ENCODE data around the gene PDE4D.
"Not testable (repeated sequence)": the region's sequence is repeated elsewhere in the genome, so short reads cannot be mapped to it uniquely, and the experiment has no call there.

Gene PDE4D

GRCh38 chr5:59067956-59068656 is 825.4 kb downstream of the PDE4D start:
- Histone ChIP-seq H3K27ac (ENCODE audit: low read depth, low read length) (no peak overlapping the region), H3K9me3 (ENCODE audit: control insufficient read depth in 1 of 2, low read length in 2 of 2) (no peaks in the 10 kb centered on the region), H3K27me3 (ENCODE audit: control insufficient read depth in 1 of 2, insufficient read depth in 2 of 2, low read length in 2 of 2) (no peaks in the 10 kb centered on the region), H3K4me1 (ENCODE audit: control insufficient read depth in 1 of 2, insufficient read depth in 2 of 2, low read length in 2 of 2) (no peaks in the 10 kb centered on the region), H3K9ac (ENCODE audit: low read depth in 1 of 2, low read length in 2 of 2) (no peak overlapping the region), H3K36me3 (ENCODE audit: control insufficient read depth in 1 of 2, insufficient read depth in 2 of 2, low read length in 2 of 2) (no peaks in the 10 kb centered on the region), H3K4me3 (ENCODE audit: low read depth in 1 of 2, low read length in 2 of 2) (no peak overlapping the region)

GRCh38 chr5:59066367-59067163 is 827.0 kb downstream of the PDE4D start:
- no peak overlapping the region for H3K27ac ChIP-seq (ENCODE audit: low read depth, low read length)
- no peaks in the 10 kb centered on the region for H3K9me3 ChIP-seq (ENCODE audit: control insufficient read depth in 1 of 2, low read length in 2 of 2)
- no peak overlapping the region for H3K4me3 ChIP-seq (ENCODE audit: low read depth in 1 of 2, low read length in 2 of 2)

GRCh38 chr5:59065554-59065953 is 828.0 kb downstream of the PDE4D start:
- no peaks in the 10 kb centered on the region for H3K27me3 ChIP-seq (ENCODE audit: control insufficient read depth in 1 of 2, insufficient read depth in 2 of 2, low read length in 2 of 2)
- H3K27ac ChIP-seq (ENCODE audit: low read depth, low read length): no peak overlapping the region
- H3K9ac ChIP-seq (ENCODE audit: low read depth in 1 of 2, low read length in 2 of 2): no peak overlapping the region
- H3K4me1 ChIP-seq (ENCODE audit: control insufficient read depth in 1 of 2, insufficient read depth in 2 of 2, low read length in 2 of 2): no peaks in the 10 kb centered on the region
- no peaks in the 10 kb centered on the region for H3K36me3 ChIP-seq (ENCODE audit: control insufficient read depth in 1 of 2, insufficient read depth in 2 of 2, low read length in 2 of 2)
- no peaks in the 10 kb centered on the region for H3K9me3 ChIP-seq (ENCODE audit: control insufficient read depth in 1 of 2, low read length in 2 of 2)
- H3K4me3 ChIP-seq (ENCODE audit: low read depth in 1 of 2, low read length in 2 of 2): no peak overlapping the region

More at GRCh38 chr5:59066367-59067163, 827.0 kb downstream of the PDE4D start:
- H3K4me1 ChIP-seq (ENCODE audit: control insufficient read depth in 1 of 2, insufficient read depth in 2 of 2, low read length in 2 of 2): no peaks in the 10 kb centered on the region
- H3K27me3 ChIP-seq (ENCODE audit: control insufficient read depth in 1 of 2, insufficient read depth in 2 of 2, low read length in 2 of 2): no peaks in the 10 kb centered on the region
- H3K36me3 ChIP-seq (ENCODE audit: control insufficient read depth in 1 of 2, insufficient read depth in 2 of 2, low read length in 2 of 2): no peaks in the 10 kb centered on the region
- H3K9ac ChIP-seq (ENCODE audit: low read depth in 1 of 2, low read length in 2 of 2): no peak overlapping the region

DNA sequence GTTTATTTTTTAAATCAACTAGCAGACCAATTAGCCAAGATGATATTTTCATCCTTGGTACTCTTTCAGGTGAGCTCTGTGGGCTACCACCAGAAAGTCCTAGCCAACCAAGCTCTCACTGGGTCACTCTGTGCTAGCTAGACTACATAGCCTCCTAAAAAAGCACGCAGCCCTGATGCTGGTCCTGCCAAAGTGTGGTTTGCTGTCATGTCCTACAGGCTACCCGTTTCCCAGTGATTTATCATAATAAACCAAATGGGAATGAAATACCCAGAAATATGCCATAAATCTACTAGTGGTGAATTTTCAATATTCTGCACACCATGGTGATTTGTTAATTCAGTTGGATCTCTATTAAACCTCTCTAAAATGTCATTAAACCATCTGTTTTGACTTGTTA is 829.2 kb downstream of the PDE4D start:
- Histone ChIP-seq H3K4me1 (ENCODE audit: control insufficient read depth in 1 of 2, insufficient read depth in 2 of 2, low read length in 2 of 2) (no peaks in the 10 kb centered on the region), H3K27ac (ENCODE audit: low read depth, low read length) (no peak overlapping the region), H3K27me3 (ENCODE audit: control insufficient read depth in 1 of 2, insufficient read depth in 2 of 2, low read length in 2 of 2) (no peaks in the 10 kb centered on the region), H3K36me3 (ENCODE audit: control insufficient read depth in 1 of 2, insufficient read depth in 2 of 2, low read length in 2 of 2) (no peaks in the 10 kb centered on the region), H3K9ac (ENCODE audit: low read depth in 1 of 2, low read length in 2 of 2) (no peak overlapping the region), H3K4me3 (ENCODE audit: low read depth in 1 of 2, low read length in 2 of 2) (no peak overlapping the region), H3K9me3 (ENCODE audit: control insufficient read depth in 1 of 2, low read length in 2 of 2) (no peaks in the 10 kb centered on the region)

DNA sequence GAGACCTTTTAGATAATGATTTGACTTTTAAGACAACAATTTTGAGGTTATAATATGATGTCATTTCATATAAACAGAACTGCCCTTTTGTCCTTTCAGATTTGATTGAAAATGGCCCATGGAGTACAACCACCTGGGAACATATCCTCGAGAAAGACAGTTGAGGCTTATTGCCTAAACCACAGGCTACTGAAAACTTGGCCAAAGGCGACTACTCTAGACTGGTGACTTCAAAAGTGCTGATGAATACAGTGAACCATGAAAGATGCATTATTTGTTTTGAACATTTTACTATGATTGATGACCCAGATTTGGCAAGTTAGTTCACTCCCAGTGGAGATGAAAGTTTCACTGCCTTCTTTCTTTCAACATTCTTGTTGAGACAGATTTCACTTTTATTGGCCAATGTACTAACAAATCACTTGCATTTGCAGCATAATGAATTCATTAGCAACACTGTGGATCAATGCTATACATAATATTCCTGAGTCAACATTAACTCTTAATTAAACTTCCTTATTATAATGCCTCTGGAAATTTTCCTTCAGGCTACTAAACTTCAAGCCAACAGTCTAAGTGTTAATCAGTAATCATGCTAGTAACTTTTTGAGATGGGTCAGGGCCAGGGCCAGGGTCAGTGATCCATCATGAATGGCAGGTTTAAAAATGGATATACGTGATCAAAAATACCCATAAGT is 830.4 kb downstream of the PDE4D start:
- Histone ChIP-seq H3K9me3 (ENCODE audit: control insufficient read depth in 1 of 2, low read length in 2 of 2) (no peaks in the 10 kb centered on the region), H3K36me3 (ENCODE audit: control insufficient read depth in 1 of 2, insufficient read depth in 2 of 2, low read length in 2 of 2) (no peaks in the 10 kb centered on the region), H3K27me3 (ENCODE audit: control insufficient read depth in 1 of 2, insufficient read depth in 2 of 2, low read length in 2 of 2) (no peaks in the 10 kb centered on the region), H3K27ac (ENCODE audit: low read depth, low read length) (no peak overlapping the region), H3K4me3 (ENCODE audit: low read depth in 1 of 2, low read length in 2 of 2) (no peak overlapping the region), H3K9ac (ENCODE audit: low read depth in 1 of 2, low read length in 2 of 2) (no peak overlapping the region), H3K4me1 (ENCODE audit: control insufficient read depth in 1 of 2, insufficient read depth in 2 of 2, low read length in 2 of 2) (no peaks in the 10 kb centered on the region)

- Histone ChIP-seq H3K4me1 (ENCODE audit: control insufficient read depth in 1 of 2, insufficient read depth in 2 of 2, low read length in 2 of 2) (no peaks in the 10 kb centered on the region), H3K4me3 (ENCODE audit: low read depth in 1 of 2, low read length in 2 of 2) (no peak overlapping the region), H3K27ac (ENCODE audit: low read depth, low read length) (no peak overlapping the region), H3K36me3 (ENCODE audit: control insufficient read depth in 1 of 2, insufficient read depth in 2 of 2, low read length in 2 of 2) (no peaks in the 10 kb centered on the region), H3K9me3 (ENCODE audit: control insufficient read depth in 1 of 2, low read length in 2 of 2) (no peaks in the 10 kb centered on the region), H3K27me3 (ENCODE audit: control insufficient read depth in 1 of 2, insufficient read depth in 2 of 2, low read length in 2 of 2) (no peaks in the 10 kb centered on the region), H3K9ac (ENCODE audit: low read depth in 1 of 2, low read length in 2 of 2) (no peak overlapping the region)
Observed at GRCh38 chr5:59061377-59061776, 832.1 kb downstream of the PDE4D start.

GRCh38 chr5:59058969-59059687 is 834.4 kb downstream of the PDE4D start:
- no peaks in the 10 kb centered on the region for H3K4me1 ChIP-seq (ENCODE audit: control insufficient read depth in 1 of 2, insufficient read depth in 2 of 2, low read length in 2 of 2)
- no peak overlapping the region for H3K4me3 ChIP-seq (ENCODE audit: low read depth in 1 of 2, low read length in 2 of 2)
- no peaks in the 10 kb centered on the region for H3K36me3 ChIP-seq (ENCODE audit: control insufficient read depth in 1 of 2, insufficient read depth in 2 of 2, low read length in 2 of 2)
- no peak overlapping the region for H3K9ac ChIP-seq (ENCODE audit: low read depth in 1 of 2, low read length in 2 of 2)
- H3K27ac ChIP-seq (ENCODE audit: low read depth, low read length): no peak overlapping the region
- H3K9me3 ChIP-seq (ENCODE audit: control insufficient read depth in 1 of 2, low read length in 2 of 2): no peaks in the 10 kb centered on the region
- no peaks in the 10 kb centered on the region for H3K27me3 ChIP-seq (ENCODE audit: control insufficient read depth in 1 of 2, insufficient read depth in 2 of 2, low read length in 2 of 2)

- Histone ChIP-seq H3K4me3 (ENCODE audit: low read depth in 1 of 2, low read length in 2 of 2) (no peak overlapping the region), H3K9ac (ENCODE audit: low read depth in 1 of 2, low read length in 2 of 2) (no peak overlapping the region), H3K27ac (ENCODE audit: low read depth, low read length) (no peak overlapping the region), H3K9me3 (ENCODE audit: control insufficient read depth in 1 of 2, low read length in 2 of 2) (no peaks in the 10 kb centered on the region), H3K27me3 (ENCODE audit: control insufficient read depth in 1 of 2, insufficient read depth in 2 of 2, low read length in 2 of 2) (no peaks in the 10 kb centered on the region), H3K36me3 (ENCODE audit: control insufficient read depth in 1 of 2, insufficient read depth in 2 of 2, low read length in 2 of 2) (no peaks in the 10 kb centered on the region), H3K4me1 (ENCODE audit: control insufficient read depth in 1 of 2, insufficient read depth in 2 of 2, low read length in 2 of 2) (no peaks in the 10 kb centered on the region)
Observed at GRCh38 chr5:59058237-59058636, 835.3 kb downstream of the PDE4D start.

- H3K4me3 ChIP-seq (ENCODE audit: low read depth in 1 of 2, low read length in 2 of 2); H3K4me1 ChIP-seq (ENCODE audit: control insufficient read depth in 1 of 2, insufficient read depth in 2 of 2, low read length in 2 of 2); H3K9ac ChIP-seq (ENCODE audit: low read depth in 1 of 2, low read length in 2 of 2); H3K36me3 ChIP-seq (ENCODE audit: control insufficient read depth in 1 of 2, insufficient read depth in 2 of 2, low read length in 2 of 2); H3K27me3 ChIP-seq (ENCODE audit: control insufficient read depth in 1 of 2, insufficient read depth in 2 of 2, low read length in 2 of 2); H3K9me3 ChIP-seq (ENCODE audit: control insufficient read depth in 1 of 2, low read length in 2 of 2); H3K27ac ChIP-seq (ENCODE audit: low read depth, low read length): not testable (repeated sequence)
Observed at GRCh38 chr5:59056599-59056998, 836.9 kb downstream of the PDE4D start.

Data from duodenal mucosa (tissue), 2 donors.